B cell (primary cell): ENCODE data around the gene SLC39A13. TPM values are rescaled to one million over a fixed set of nuclear protein-coding genes. Genes with fewer than 3 reads are reported as not detected.

Source experiments
- ATAC-seq: fragments of 200-7000 bp; cut with Tn5 transposase; one replicate; pipeline ENCODE4 v1.10.0; 2021; ENCODE audit warnings: low read depth, mild to moderate bottlenecking, moderate number of reproducible peaks, moderate library complexity
- CTCF ChIA-PET: fragments of 350-600 bp; sonication (Branson Sonifier 250); formaldehyde crosslinking; loops from one replicate; lab custom pipeline; 2021; ENCODE audit warnings: antibody characterized with exemption, inconsistent platforms; lab: Charles Lee
- POLR2A ChIA-PET: fragments of 350-600 bp; sonication (Branson Sonifier 250); formaldehyde crosslinking; loops from one replicate; lab custom pipeline; 2021; ENCODE audit warnings: antibody characterized with exemption; lab: Charles Lee
- DNase-seq: peaks from one replicate; pipeline ENCODE4 v3.0.0; 2013
- H2AFZ ChIP-seq: 2 replicates; pipeline ENCODE4 v1.6.1; 2012; ENCODE audit warnings: mild to moderate bottlenecking, low read depth, low read length; ENCODE audit not compliant: insufficient read depth, poor library complexity, severe bottlenecking
- H3K27ac ChIP-seq, 2 donors: 1 replicate in 1 of 2; 2 replicates in 1 of 2; pipeline ENCODE4 v1.5.1; 2012 to 2013; ENCODE audit warnings: low read length in 2 of 2, mild to moderate bottlenecking in 2 of 2, moderate library complexity in 1 of 2
- H3K27me3 ChIP-seq, 4 experiments: fragments of 200-600 bp in 1 of 4; sonication (generic) in 1 of 4; replicated peaks in 1 of 4; 1 replicate in 2 of 4; 2 replicates in 2 of 4; pipeline versions ENCODE4 v1.6.1 to v1.7.0; 2013 to 2016; ENCODE audit warnings: low read length in 3 of 4, mild to moderate bottlenecking in 2 of 4, mixed read lengths in 1 of 4, moderate library complexity in 1 of 4; ENCODE audit not compliant: insufficient read depth in 4 of 4, control insufficient read depth in 3 of 4; ENCODE audit errors: control extremely low read depth in 1 of 4
- H3K36me3 ChIP-seq, 2 experiments: replicated peaks in 1 of 2; 1 replicate in 1 of 2; 2 replicates in 1 of 2; pipeline versions ENCODE4 v1.6.1 to v1.7.1; 2013; ENCODE audit warnings: low read length in 1 of 2; ENCODE audit not compliant: insufficient read depth in 2 of 2, control insufficient read depth in 1 of 2; ENCODE audit errors: control extremely low read depth in 1 of 2, extremely low read depth in 1 of 2
- H3K4me1 ChIP-seq, 2 donors: fragments of 200-600 bp in 1 of 2; sonication (generic) in 1 of 2; 1 replicate in 1 of 2; 2 replicates in 1 of 2; pipeline versions ENCODE4 v1.5.1 to v1.6.1; 2013 to 2017; ENCODE audit warnings: low read length in 2 of 2; ENCODE audit not compliant: control insufficient read depth in 2 of 2, insufficient read depth in 2 of 2
- H3K4me2 ChIP-seq: replicated peaks from 2 replicates; pipeline ENCODE3; 2012; ENCODE audit warnings: mild to moderate bottlenecking, low read depth, low read length; ENCODE audit not compliant: poor library complexity, severe bottlenecking
- H3K4me3 ChIP-seq, 5 experiments: fragments of 200-600 bp in 1 of 5; sonication (generic) in 1 of 5; 1 replicate in 3 of 5; 2 replicates in 2 of 5; pipeline versions ENCODE4 v1.5.1 to v1.7.0; 2011 to 2016; ENCODE audit warnings: low read length in 4 of 5, mild to moderate bottlenecking in 4 of 5, low read depth in 2 of 5, control low read depth in 1 of 5, moderate library complexity in 1 of 5; ENCODE audit not compliant: insufficient read depth in 1 of 5; ENCODE audit errors: control extremely low read depth in 1 of 5, extremely low read depth in 1 of 5
- H3K79me2 ChIP-seq: fragments of 200-600 bp; sonication (generic); one replicate; pipeline ENCODE4 v1.6.0; 2016; ENCODE audit warnings: low read length; ENCODE audit not compliant: control insufficient read depth, insufficient read depth
- H3K9ac ChIP-seq: fragments of 200-600 bp; sonication (generic); 2 replicates; pipeline ENCODE4 v1.6.1; 2017; ENCODE audit warnings: mild to moderate bottlenecking, low read length, moderate library complexity
- H3K9me3 ChIP-seq, 3 donors: one replicate each; pipeline versions ENCODE4 v1.6.1 to v1.7.1; 2013; ENCODE audit warnings: low read length in 2 of 3; ENCODE audit not compliant: control insufficient read depth in 2 of 3, insufficient read depth in 1 of 3; ENCODE audit errors: control extremely low read depth in 1 of 3
- H4K20me1 ChIP-seq: 2 replicates; pipeline ENCODE4 v1.6.0; 2012; ENCODE audit warnings: mild to moderate bottlenecking, low read length; ENCODE audit not compliant: insufficient read depth, control insufficient read depth, poor library complexity, severe bottlenecking
- H3K27ac Mint-ChIP-seq: one replicate; pipeline ENCODE4 v1.8.0; 2021; ENCODE audit warnings: mixed read lengths
- H3K27me3 Mint-ChIP-seq: one replicate; pipeline ENCODE4 v1.8.0; 2021; ENCODE audit warnings: mixed read lengths
- H3K4me1 Mint-ChIP-seq: one replicate; pipeline ENCODE4 v1.8.0; 2021; ENCODE audit warnings: mixed read lengths
- H3K4me3 Mint-ChIP-seq: one replicate; pipeline ENCODE4 v1.8.0; 2021; ENCODE audit warnings: mixed read lengths
- H3K9me3 Mint-ChIP-seq: one replicate; pipeline ENCODE4 v1.8.0; 2022; ENCODE audit warnings: mixed read lengths; ENCODE audit not compliant: insufficient read depth
- EZH2 ChIP-seq: IDR thresholded peaks from 2 replicates; pipeline ENCODE4 v1.6.1; 2012; ENCODE audit warnings: borderline replicate concordance, low read depth, mild to moderate bottlenecking, moderate library complexity, low read length; ENCODE audit not compliant: insufficient read depth, poor library complexity, severe bottlenecking
- WGBS: methylation state at CpG from one replicate; pipeline ENCODE4 v1.1.5; 2013; ENCODE audit warnings: missing lambda C conversion rate; ENCODE audit not compliant: insufficient coverage; 5-methylcytosine and 5-hydroxymethylcytosine counted together
- intact Hi-C: fragments of 100-400 bp; cut with micrococcal nuclease; formaldehyde crosslinking; loops from one replicate; pipeline ENCODE4 v1.10.0; 2022
- polyA plus RNA-seq: library from polyadenylated mRNA; depleted of rRNA; stranded (reverse); fragments of >200 nt; gene quantifications from 2 replicates; pipeline ENCODE4 v1.2.3, GENCODE V29; 2012
- total RNA-seq, 2 donors: library from RNA; stranded (reverse); fragments of 120-200 nt in 1 of 2; gene quantifications; 1 replicate in 1 of 2; 2 replicates in 1 of 2; pipeline versions ENCODE4 v1.2.3 to v1.2.4, GENCODE V29; 2013 to 2022
- TF ChIP-seq, protein P1 (sequence below): fragments of 200-600 bp; IDR thresholded peaks from one replicate; pipeline ENCODE4 v1.8.0; 2022; ENCODE audit warnings: antibody characterized with exemption, mild to moderate bottlenecking

SLC39A13 gene
- total and polyA plus RNA-seq, 2 donors (not counting 1 experiment from before 2014, with no cell fraction given) = 33.0 to 55.7 TPM

DNA sequence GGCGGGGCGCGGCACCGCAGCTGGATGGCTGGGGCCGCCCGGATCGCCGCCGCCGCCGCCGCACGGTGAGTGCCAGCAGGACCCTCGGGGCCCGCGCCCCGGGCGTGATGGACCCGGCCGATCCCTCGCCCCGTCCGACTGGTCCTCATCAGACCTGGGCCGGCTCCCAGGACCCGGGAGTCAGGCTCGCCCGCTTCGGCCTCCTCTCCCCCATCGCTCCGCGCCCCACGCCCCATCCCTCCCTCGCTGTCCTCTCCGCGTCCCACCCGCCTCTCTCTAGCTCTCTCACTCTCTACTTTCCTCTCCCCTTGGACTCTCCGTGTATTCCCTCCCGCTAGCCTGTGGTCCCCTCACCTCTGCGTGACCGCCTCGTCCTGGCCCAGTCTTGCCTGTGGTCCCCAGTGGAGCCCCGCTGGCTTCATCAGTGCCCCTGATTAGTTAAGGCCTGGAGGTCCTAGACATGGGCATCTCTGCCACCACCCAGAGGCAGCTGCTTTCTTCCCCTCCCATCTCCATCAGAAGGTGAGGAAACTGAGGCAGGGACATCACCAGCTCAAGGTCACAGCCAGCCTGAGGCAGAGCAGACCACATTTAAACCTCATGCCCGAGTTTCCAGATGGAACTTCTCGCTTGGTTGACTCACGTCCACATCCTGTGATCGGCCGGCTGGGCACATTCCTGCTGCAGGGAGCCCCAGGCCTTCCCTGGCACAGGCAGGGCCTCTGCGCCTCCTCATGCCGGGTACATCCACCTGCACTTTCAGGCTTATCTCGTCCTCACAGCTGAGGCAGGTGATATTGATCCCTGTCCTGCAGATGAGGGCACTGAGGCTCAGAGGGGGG, 429 bp downstream of the SLC39A13 start:
- CTCF ChIA-PET = interaction anchor here (0.8 to 19.1 kb wide), 7 partner anchors 15 to 160 kb away, joined by 3 to 345 read pairs (median 5); partner anchors contain the start of genes ACP2, MADD and SPI1
- 16% methylated on average over 49 of the region's 50 CpGs for WGBS

More for the DNA sequence above, 429 bp downstream of the SLC39A13 start:
- no peak for DNase-seq
- TF ChIP-seq, protein P1, sequence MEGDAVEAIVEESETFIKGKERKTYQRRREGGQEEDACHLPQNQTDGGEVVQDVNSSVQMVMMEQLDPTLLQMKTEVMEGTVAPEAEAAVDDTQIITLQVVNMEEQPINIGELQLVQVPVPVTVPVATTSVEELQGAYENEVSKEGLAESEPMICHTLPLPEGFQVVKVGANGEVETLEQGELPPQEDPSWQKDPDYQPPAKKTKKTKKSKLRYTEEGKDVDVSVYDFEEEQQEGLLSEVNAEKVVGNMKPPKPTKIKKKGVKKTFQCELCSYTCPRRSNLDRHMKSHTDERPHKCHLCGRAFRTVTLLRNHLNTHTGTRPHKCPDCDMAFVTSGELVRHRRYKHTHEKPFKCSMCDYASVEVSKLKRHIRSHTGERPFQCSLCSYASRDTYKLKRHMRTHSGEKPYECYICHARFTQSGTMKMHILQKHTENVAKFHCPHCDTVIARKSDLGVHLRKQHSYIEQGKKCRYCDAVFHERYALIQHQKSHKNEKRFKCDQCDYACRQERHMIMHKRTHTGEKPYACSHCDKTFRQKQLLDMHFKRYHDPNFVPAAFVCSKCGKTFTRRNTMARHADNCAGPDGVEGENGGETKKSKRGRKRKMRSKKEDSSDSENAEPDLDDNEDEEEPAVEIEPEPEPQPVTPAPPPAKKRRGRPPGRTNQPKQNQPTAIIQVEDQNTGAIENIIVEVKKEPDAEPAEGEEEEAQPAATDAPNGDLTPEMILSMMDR = no peak
- no peak for TF ChIP-seq EZH2
- H3K79me2 ChIP-seq = no peaks in the 10 kb centered on the region
- no peaks in the 10 kb centered on the region for H3K9me3 ChIP-seq
- peaks cover 27% of the 10 kb centered on the region for H3K4me1 Mint-ChIP-seq
- intact Hi-C loops = loop anchor here (1.0 to 10.0 kb wide), 13 partner anchors 9 to 446 kb away; partner anchors contain the start of genes ACP2, CELF1, DDB2 and FNBP4
- H3K27me3 Mint-ChIP-seq = no peaks in the 10 kb centered on the region
- peaks cover 0 to 4% of the 10 kb centered on the region in 2 experiments for H3K36me3 ChIP-seq
- H3K4me1 ChIP-seq = peaks cover 16 to 25% of the 10 kb centered on the region in 2 donors
- H3K4me3 ChIP-seq = peak overlapping the region; percentile 34 to 73 (median 60)
- H3K9me3 Mint-ChIP-seq = no peaks in the 10 kb centered on the region
- POLR2A ChIA-PET = interaction anchor here (0.6 to 2.7 kb wide), 7 partner anchors 9 to 202 kb away, joined by 4 to 15 read pairs (median 6); partner anchors contain the start of genes ACP2, DDB2 and SPI1
- H4K20me1 ChIP-seq = no peaks in the 10 kb centered on the region
- ATAC-seq = no peak
- H3K27ac ChIP-seq = peak overlapping the region; percentile 74 to 89
- peak overlapping the region; percentile 98 for H3K4me2 ChIP-seq
- peak overlapping the region; percentile 90 for H3K4me3 Mint-ChIP-seq
- H3K27ac Mint-ChIP-seq = peak overlapping the region; percentile 94
- H3K9ac ChIP-seq = peak overlapping the region; percentile 75
- H3K27me3 ChIP-seq = no peaks in the 10 kb centered on the region
- H2AFZ ChIP-seq = peak overlapping the region; percentile 99
